ENCODE data around the gene AGER.

The AGER gene

GRCh38 chr6:32151863-32152768, 31.9 kb downstream of the AGER start, which contains the start of gene PRRT1:
TSS of gene PRRT1 (minus strand) at chr6:32151939. CDS start at chr6:32151827, 112 bp downstream.
- Histone ChIP-seq H3K4me1 (ENCODE audit: control insufficient read depth in 1 of 2, insufficient read depth in 1 of 2, low read depth in 1 of 2, low read length in 1 of 2) (peaks cover 25 to 27% of the 10 kb centered on the region in 2 experiments), H3K9me3 (no peaks in the 10 kb centered on the region), H3K4me3 (ENCODE audit: low read depth in 1 of 2, low read length in 1 of 2) (no peak within 1 kb of the TSS), H3K36me3 (no peaks in the 10 kb centered on the region), H3K27ac (no peak within 1 kb of the TSS), H3K27me3 (peaks cover 82% of the 10 kb centered on the region)
- TF ChIP-seq, protein P1, sequence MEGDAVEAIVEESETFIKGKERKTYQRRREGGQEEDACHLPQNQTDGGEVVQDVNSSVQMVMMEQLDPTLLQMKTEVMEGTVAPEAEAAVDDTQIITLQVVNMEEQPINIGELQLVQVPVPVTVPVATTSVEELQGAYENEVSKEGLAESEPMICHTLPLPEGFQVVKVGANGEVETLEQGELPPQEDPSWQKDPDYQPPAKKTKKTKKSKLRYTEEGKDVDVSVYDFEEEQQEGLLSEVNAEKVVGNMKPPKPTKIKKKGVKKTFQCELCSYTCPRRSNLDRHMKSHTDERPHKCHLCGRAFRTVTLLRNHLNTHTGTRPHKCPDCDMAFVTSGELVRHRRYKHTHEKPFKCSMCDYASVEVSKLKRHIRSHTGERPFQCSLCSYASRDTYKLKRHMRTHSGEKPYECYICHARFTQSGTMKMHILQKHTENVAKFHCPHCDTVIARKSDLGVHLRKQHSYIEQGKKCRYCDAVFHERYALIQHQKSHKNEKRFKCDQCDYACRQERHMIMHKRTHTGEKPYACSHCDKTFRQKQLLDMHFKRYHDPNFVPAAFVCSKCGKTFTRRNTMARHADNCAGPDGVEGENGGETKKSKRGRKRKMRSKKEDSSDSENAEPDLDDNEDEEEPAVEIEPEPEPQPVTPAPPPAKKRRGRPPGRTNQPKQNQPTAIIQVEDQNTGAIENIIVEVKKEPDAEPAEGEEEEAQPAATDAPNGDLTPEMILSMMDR (IDR thresholded peaks at IDR 0.05) = no peak

GRCh38 chr6:32151181-32151862, 32.7 kb downstream of the AGER start:
- Histone ChIP-seq H3K27ac (no peak overlapping the region), H3K36me3 (no peaks in the 10 kb centered on the region), H3K9me3 (no peaks in the 10 kb centered on the region), H3K4me1 (ENCODE audit: control insufficient read depth in 1 of 2, insufficient read depth in 1 of 2, low read depth in 1 of 2, low read length in 1 of 2) (peaks cover 25 to 27% of the 10 kb centered on the region in 2 experiments), H3K27me3 (peaks cover 90% of the 10 kb centered on the region), H3K4me3 (ENCODE audit: low read depth in 1 of 2, low read length in 1 of 2) (no peak overlapping the region)
- TF ChIP-seq, protein P1 (IDR thresholded peaks at IDR 0.05) = no peak

DNA sequence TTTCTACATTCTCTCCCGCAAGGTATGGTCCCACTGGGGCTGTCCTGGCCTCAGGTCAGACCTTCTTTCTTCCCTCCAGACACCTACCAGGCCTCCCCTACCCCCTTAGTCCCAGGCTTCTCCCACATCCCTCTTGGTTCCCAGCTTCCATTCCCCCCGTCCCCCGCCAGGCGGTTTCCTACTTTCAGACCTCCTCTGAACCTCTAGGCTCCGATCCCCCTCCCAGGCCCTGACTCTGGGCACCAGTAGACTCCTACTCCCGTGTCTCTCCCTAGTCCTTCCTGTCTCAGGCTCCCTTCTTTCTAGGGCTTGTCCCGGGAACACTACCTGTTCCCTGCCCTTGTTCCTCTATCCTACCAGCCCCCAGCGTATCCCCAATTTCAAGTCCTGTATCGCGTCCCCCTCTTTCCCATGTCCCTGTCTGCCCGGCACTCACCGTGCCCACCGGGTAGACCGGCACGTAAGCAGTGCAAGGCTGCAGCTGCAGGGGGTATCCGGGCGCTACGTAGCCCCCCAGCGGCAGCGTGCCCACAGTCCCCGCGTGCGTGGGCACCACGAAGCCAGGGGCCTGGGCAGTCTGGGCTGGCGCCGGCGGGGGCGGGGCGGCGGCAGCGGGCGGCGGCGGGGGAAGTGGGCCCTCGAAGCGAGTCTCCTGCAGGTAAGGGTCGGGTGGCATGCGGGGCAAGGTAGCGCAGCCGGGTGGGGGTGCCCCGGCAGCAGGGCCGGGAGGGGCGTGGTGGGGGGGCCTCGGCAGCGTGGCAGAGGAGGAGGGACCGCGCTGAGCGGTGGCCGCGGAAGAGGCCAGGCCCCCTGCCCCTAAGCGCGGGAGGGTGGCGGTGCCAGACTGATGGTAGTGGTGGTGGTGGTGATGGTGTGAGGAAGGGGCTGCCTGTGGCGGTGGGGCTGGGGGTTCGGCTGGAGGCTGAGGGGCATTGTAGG, 33.9 kb downstream of the AGER start:
- Histone ChIP-seq H3K4me1 (ENCODE audit: control insufficient read depth in 1 of 2, insufficient read depth in 1 of 2, low read depth in 1 of 2, low read length in 1 of 2) (peaks cover 25 to 27% of the 10 kb centered on the region in 2 experiments), H3K36me3 (no peaks in the 10 kb centered on the region), H3K4me3 (ENCODE audit: low read depth in 1 of 2, low read length in 1 of 2) (no peak overlapping the region), H3K27me3 (peaks cover 95% of the 10 kb centered on the region), H3K27ac (no peak overlapping the region), H3K9me3 (no peaks in the 10 kb centered on the region)
- TF ChIP-seq, protein P1 (IDR thresholded peaks at IDR 0.05) = no peak

- Histone ChIP-seq H3K27me3 (peaks cover 85% of the 10 kb centered on the region), H3K4me1 (ENCODE audit: control insufficient read depth in 1 of 2, insufficient read depth in 1 of 2, low read depth in 1 of 2, low read length in 1 of 2) (peaks cover 16 to 20% of the 10 kb centered on the region in 2 experiments), H3K27ac (no peak overlapping the region), H3K36me3 (no peaks in the 10 kb centered on the region), H3K4me3 (ENCODE audit: low read depth in 1 of 2, low read length in 1 of 2) (peak overlapping the region; percentile 40 to 46), H3K9me3 (no peaks in the 10 kb centered on the region)
- TF ChIP-seq, protein P1 (IDR thresholded peaks at IDR 0.05) = no peak
Observed at GRCh38 chr6:32149092-32149755, 34.8 kb downstream of the AGER start.

Data from neutrophil (primary cell).